SK-N-MC (cell line): Measurements from ENCODE around the gene CCM2.

ENCODE experiments used
- EZH2 ChIP-seq: fragments of 200-600 bp; sonication (generic); IDR thresholded peaks from one replicate; pipeline ENCODE4 v1.6.1; 2017; ENCODE audit warnings: antibody characterized with exemption
- FOXP2 ChIP-seq: optimal IDR thresholded peaks from 2 replicates; pipeline ENCODE3; 2011; ENCODE audit warnings: mild to moderate bottlenecking, moderate library complexity; ENCODE audit not compliant: insufficient read depth; ENCODE audit errors: extremely low read length, control extremely low read depth
- POLR2AphosphoS5 ChIP-seq: IDR thresholded peaks from 2 replicates; pipeline ENCODE4 v1.6.1; 2012; ENCODE audit warnings: mild to moderate bottlenecking, low read depth, low read length, borderline replicate concordance

DNA sequence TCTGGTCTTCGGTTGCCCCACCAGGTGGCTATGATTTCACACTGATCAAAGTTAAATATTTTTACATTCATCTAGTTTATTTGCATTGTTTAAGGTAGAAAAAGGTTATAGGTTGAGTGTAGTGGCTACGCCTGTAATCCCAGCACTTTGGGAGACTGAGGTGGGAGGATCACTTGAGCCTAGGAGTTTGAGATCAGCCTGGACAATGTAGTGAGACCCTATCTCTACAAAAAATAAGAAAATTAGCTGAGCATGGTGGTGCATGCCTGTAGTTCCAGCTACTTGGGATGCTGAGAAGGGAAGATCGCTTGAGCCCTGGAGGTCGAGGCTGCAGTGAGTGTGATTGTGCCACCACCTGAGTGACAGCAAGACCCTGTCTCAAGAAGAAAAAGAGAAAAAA is 3.8 kb downstream of the CCM2 start:
- no peak for TF ChIP-seq EZH2
- TF ChIP-seq POLR2AphosphoS5 = no peak
- no peak for TF ChIP-seq FOXP2
